NCI-H524 (cell line): ENCODE data around the gene AIMP1.
"Not testable (repeated sequence)": the region's sequence is repeated elsewhere in the genome, so short reads cannot be mapped to it uniquely, and the experiment has no call there.

Source experiments
- DNase-seq, 2 experiments: peaks; one replicate each; lab custom pipeline; 2025; lab: John Stamatoyannopoulos, UW

Gene AIMP1

GRCh38 chr4:106312997-106313522 lies 3.3 kb upstream of the AIMP1 start:
- DNase-seq = no peak

- no peak for DNase-seq
These were observed 1.4 kb upstream of the AIMP1 start for GRCh38 chr4:106314960-106315359.

GRCh38 chr4:106315476-106315967 lies 828 bp upstream of the AIMP1 start:
- DNase-seq = peak in 1 of 2 experiments; percentile 16

DNA sequence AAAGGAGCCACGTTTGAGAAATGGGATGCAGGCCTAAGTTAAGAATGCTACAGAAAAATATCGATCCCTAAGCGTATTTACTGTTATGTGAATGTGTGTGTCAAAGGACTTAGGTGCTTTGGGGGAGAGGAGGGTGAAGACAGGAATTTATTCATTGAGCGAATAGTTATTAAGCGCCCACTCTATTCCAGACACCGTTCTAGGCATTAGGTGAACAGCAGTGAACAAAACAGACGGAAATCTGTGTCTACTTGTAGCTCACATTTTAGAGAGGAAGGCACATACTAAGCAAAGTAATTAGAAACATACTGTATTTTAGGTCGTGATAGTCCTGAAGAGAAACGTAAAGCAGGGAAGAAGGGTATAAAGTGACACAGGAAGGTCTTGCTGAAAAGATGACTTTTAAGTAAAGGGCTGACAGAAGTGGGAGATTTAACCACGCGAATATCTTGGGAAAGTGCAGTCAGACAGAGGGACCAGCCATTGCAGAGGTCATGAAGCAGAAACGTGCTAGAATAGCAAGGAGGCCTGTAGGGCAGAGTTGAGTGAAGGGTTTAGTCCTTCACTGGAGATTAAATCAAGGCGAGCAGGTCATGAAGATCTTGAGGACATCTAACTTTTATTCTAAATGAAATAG lies 541 bp downstream of the AIMP1 start:
- no peak for DNase-seq

GRCh38 chr4:106317815-106318214 lies 1.5 kb downstream of the AIMP1 start:
- no peak for DNase-seq

- DNase-seq = no peak
These were observed 2.2 kb downstream of the AIMP1 start for GRCh38 chr4:106318511-106318910.

DNA sequence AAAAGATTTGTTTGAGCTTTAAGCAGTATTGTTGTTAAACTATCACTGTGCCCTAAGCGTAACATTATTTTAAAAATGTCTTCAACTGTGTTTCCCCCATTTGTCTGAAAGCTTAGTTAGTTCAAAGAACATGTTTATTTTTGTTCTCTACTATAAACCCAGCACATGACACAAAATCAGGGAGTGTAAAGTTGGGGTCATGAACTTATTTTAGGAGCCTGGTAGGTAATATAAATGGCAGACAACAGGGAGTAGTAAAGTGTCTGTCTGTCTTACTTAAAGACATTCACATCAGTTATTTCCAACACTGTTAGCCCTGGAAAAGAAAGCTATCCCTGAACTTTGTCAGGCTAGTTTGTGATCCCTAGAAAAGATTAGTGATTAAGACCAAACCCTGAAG lies 3.9 kb downstream of the AIMP1 start:
- no peak for DNase-seq

DNA sequence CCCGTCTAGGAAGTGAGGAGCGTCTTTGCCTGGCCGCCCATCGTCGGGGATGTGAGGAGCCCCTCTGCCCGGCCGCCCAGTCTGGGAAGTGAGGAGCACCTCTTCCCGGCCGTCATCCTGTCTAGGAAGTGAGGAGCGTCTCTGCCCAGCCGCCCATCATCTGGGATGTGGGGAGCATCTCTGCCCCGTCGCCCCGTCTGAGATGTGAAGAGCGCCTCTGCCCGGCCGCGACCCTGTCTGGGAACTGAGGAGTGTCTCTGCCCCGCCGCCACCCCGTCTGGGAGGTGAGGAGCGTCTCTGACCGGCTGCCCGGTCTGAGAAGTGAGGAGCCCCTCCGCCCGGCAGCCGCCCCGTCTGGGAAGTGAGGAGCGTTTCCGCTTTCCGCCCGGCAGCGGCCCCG lies 4.8 kb downstream of the AIMP1 start:
- not testable (repeated sequence) for DNase-seq

- DNase-seq = peak in 1 of 2 experiments; percentile 31
These were observed 5.5 kb downstream of the AIMP1 start for GRCh38 chr4:106321814-106322213.

GRCh38 chr4:106323119-106323518 lies 6.8 kb downstream of the AIMP1 start:
- no peak for DNase-seq

- DNase-seq = no peak
These were observed 9.4 kb downstream of the AIMP1 start for GRCh38 chr4:106325800-106326199.

GRCh38 chr4:106329041-106329618 lies 12.8 kb downstream of the AIMP1 start:
- DNase-seq = peak in 1 of 2 experiments; percentile 6

DNA sequence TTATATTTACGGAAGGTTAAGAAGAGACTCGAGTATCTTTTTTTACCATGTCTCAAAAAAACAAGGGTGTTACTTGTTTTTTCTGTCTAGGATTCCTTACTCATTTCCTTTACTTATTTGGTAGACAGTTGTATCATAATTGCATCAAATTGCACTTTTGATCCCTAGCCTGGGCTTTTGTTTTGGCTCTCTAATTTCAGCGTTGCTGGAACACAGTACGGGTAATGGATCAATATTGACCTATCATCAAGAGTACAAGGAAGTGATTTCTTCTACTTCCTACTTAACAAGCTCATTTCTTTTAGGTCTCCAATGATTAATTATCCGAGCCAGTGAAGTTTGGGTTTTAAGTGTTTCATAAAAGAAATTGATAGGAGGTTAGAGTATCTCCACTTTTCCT lies 16.8 kb downstream of the AIMP1 start:
- DNase-seq = no peak

GRCh38 chr4:106334741-106335470 lies 18.6 kb downstream of the AIMP1 start:
- no peak for DNase-seq

DNA sequence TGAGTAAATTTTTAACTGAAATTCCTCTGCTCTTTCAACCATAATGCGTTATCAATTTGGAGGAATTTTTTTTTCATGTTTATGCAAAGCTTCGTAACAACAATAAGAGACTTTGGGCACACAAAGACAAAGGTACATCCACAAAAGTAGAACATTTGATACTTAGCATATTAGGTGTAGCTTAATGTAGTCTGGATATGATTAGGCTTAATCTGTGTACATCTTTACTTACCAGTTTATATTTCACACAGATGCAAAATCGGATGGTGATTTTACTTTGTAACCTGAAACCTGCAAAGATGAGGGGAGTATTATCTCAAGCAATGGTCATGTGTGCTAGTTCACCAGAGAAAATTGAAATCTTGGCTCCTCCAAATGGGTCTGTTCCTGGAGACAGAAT lies 20.3 kb downstream of the AIMP1 start:
- DNase-seq = no peak

DNA sequence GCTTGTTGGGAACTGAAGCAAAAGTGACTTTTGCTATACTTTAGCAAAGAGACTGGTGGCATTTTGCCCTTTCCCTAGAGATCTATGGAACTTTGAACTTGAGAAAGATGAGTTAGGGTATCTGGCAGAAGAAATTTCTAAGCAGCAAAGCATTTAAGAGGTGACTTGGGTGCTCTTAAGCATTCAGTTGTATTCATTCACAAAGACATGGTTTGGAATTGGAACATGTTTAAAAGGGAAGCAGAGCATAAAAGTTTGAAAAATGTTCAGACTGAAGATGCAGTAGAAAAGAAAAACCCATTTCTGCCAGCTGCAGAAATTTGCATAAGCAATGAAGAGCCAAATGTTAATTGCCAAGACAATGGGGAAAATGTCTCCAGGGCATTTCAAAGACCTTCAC lies 21.6 kb downstream of the AIMP1 start:
- DNase-seq = no peak

- no peak for DNase-seq
These were observed 22.3 kb downstream of the AIMP1 start for GRCh38 chr4:106338671-106339070.

DNA sequence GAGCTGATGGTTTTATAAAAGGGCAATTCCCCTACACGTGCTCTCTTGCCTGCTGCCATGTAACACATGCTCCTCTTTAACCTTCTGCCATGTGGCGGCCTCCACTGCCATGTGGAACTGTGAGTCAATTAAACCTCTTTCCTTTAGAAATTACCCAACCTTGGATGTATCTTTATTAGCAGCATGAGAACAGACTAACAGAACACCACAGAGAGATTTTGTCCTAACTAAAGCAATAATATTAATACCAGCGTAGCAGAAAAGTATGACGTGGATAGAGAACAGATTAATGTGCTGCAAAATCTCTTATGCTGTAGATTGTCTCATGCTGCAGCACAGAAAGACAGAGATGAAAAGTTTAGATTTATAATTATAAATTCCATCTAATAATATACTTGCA lies 23.1 kb downstream of the AIMP1 start:
- no peak for DNase-seq

DNA sequence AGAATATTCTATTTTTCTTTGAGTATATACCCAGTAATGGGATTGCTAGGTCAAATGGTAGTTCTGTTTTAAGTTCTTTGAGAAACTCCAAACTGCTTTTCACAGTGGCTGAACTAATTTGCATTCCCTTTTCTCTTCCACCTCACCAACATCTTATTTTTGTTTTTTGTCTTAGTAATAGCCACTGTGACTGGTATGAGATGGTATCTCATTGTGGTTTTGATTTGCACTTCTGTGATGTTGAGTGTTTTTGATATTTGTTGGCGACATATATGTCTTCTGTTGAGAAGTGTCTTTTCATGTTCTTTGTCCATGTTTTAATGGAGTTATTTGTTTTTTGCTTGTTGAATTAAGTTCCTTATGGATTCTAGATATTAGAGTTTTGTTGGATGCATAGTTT lies 24.4 kb downstream of the AIMP1 start:
- no peak for DNase-seq

- DNase-seq = no peak
These were observed 27.7 kb downstream of the AIMP1 start for GRCh38 chr4:106343865-106344646.

- no peak for DNase-seq
These were observed 28.3 kb downstream of the AIMP1 start for GRCh38 chr4:106344647-106344970.

- no peak for DNase-seq
These were observed 30.8 kb downstream of the AIMP1 start for GRCh38 chr4:106347167-106347566.
